ENCODE data around the gene VANGL1.
A peak's percentile ranks its signal among the peaks of the same experiment; 100 is the strongest.

The VANGL1 gene

GRCh38 chr1:115641762-115642167, at the start of gene VANGL1:
Gene VANGL1, plus strand, starts transcription at chr1:115641970. Its CDS starts 9,444 bp downstream, at chr1:115651414.
- Histone ChIP-seq H3K27me3 (ENCODE audit: control insufficient read depth, insufficient read depth, low read length) (no peaks in the 10 kb centered on the region), H3K4me1 (ENCODE audit: control insufficient read depth, insufficient read depth, low read length) (peaks cover 7% of the 10 kb centered on the region), H3K36me3 (ENCODE audit: control insufficient read depth, insufficient read depth, low read length) (no peaks in the 10 kb centered on the region), H3K4me3 (ENCODE audit: low read length) (peak within 1 kb of the TSS; percentile 90), H3K9ac (ENCODE audit: low read length) (peak within 1 kb of the TSS; percentile 47), H3K27ac (ENCODE audit: low read depth, low read length) (peak within 1 kb of the TSS; percentile 83)

GRCh38 chr1:115592264-115592663, 49.5 kb upstream of the VANGL1 start:
- Histone ChIP-seq H3K27me3 (ENCODE audit: control insufficient read depth, insufficient read depth, low read length) (no peaks in the 10 kb centered on the region), H3K9ac (ENCODE audit: low read length) (no peak overlapping the region), H3K4me1 (ENCODE audit: control insufficient read depth, insufficient read depth, low read length) (peaks cover 3% of the 10 kb centered on the region), H3K36me3 (ENCODE audit: control insufficient read depth, insufficient read depth, low read length) (no peaks in the 10 kb centered on the region), H3K27ac (ENCODE audit: low read depth, low read length) (no peak overlapping the region), H3K4me3 (ENCODE audit: low read length) (no peak overlapping the region)

GRCh38 chr1:115593365-115594259, 48.2 kb upstream of the VANGL1 start:
- Histone ChIP-seq H3K4me1 (ENCODE audit: control insufficient read depth, insufficient read depth, low read length) (peaks cover 3% of the 10 kb centered on the region), H3K4me3 (ENCODE audit: low read length) (no peak overlapping the region), H3K27ac (ENCODE audit: low read depth, low read length) (no peak overlapping the region), H3K27me3 (ENCODE audit: control insufficient read depth, insufficient read depth, low read length) (no peaks in the 10 kb centered on the region), H3K9ac (ENCODE audit: low read length) (no peak overlapping the region), H3K36me3 (ENCODE audit: control insufficient read depth, insufficient read depth, low read length) (no peaks in the 10 kb centered on the region)

- Histone ChIP-seq H3K27me3 (ENCODE audit: control insufficient read depth, insufficient read depth, low read length) (no peaks in the 10 kb centered on the region), H3K27ac (ENCODE audit: low read depth, low read length) (no peak overlapping the region), H3K9ac (ENCODE audit: low read length) (no peak overlapping the region), H3K4me1 (ENCODE audit: control insufficient read depth, insufficient read depth, low read length) (peaks cover 3% of the 10 kb centered on the region), H3K4me3 (ENCODE audit: low read length) (no peak overlapping the region), H3K36me3 (ENCODE audit: control insufficient read depth, insufficient read depth, low read length) (no peaks in the 10 kb centered on the region)
Observed at GRCh38 chr1:115594600-115594999, 47.2 kb upstream of the VANGL1 start.

- Histone ChIP-seq H3K27ac (ENCODE audit: low read depth, low read length) (no peak overlapping the region), H3K27me3 (ENCODE audit: control insufficient read depth, insufficient read depth, low read length) (no peaks in the 10 kb centered on the region), H3K9ac (ENCODE audit: low read length) (no peak overlapping the region), H3K4me1 (ENCODE audit: control insufficient read depth, insufficient read depth, low read length) (peaks cover 3% of the 10 kb centered on the region), H3K36me3 (ENCODE audit: control insufficient read depth, insufficient read depth, low read length) (no peaks in the 10 kb centered on the region), H3K4me3 (ENCODE audit: low read length) (no peak overlapping the region)
Observed at GRCh38 chr1:115595279-115596079, 46.3 kb upstream of the VANGL1 start.

GRCh38 chr1:115596080-115596780, 45.5 kb upstream of the VANGL1 start:
- H3K4me1 ChIP-seq (ENCODE audit: control insufficient read depth, insufficient read depth, low read length) = peaks cover 3% of the 10 kb centered on the region
- H3K27me3 ChIP-seq (ENCODE audit: control insufficient read depth, insufficient read depth, low read length) = no peaks in the 10 kb centered on the region

GRCh38 chr1:115604508-115604907, 37.3 kb upstream of the VANGL1 start:
- H3K36me3 ChIP-seq (ENCODE audit: control insufficient read depth, insufficient read depth, low read length) = no peaks in the 10 kb centered on the region
- H3K27me3 ChIP-seq (ENCODE audit: control insufficient read depth, insufficient read depth, low read length) = no peaks in the 10 kb centered on the region
- no peak overlapping the region for H3K27ac ChIP-seq (ENCODE audit: low read depth, low read length)
- no peak overlapping the region for H3K4me3 ChIP-seq (ENCODE audit: low read length)
- H3K9ac ChIP-seq (ENCODE audit: low read length) = no peak overlapping the region
- no peaks in the 10 kb centered on the region for H3K4me1 ChIP-seq (ENCODE audit: control insufficient read depth, insufficient read depth, low read length)

More at GRCh38 chr1:115596080-115596780, 45.5 kb upstream of the VANGL1 start:
- H3K27ac ChIP-seq (ENCODE audit: low read depth, low read length) = no peak overlapping the region
- no peaks in the 10 kb centered on the region for H3K36me3 ChIP-seq (ENCODE audit: control insufficient read depth, insufficient read depth, low read length)
- H3K4me3 ChIP-seq (ENCODE audit: low read length) = no peak overlapping the region
- no peak overlapping the region for H3K9ac ChIP-seq (ENCODE audit: low read length)

GRCh38 chr1:115606305-115606704, 35.5 kb upstream of the VANGL1 start:
- Histone ChIP-seq H3K27me3 (ENCODE audit: control insufficient read depth, insufficient read depth, low read length) (no peaks in the 10 kb centered on the region), H3K4me3 (ENCODE audit: low read length) (no peak overlapping the region), H3K9ac (ENCODE audit: low read length) (no peak overlapping the region), H3K27ac (ENCODE audit: low read depth, low read length) (no peak overlapping the region), H3K4me1 (ENCODE audit: control insufficient read depth, insufficient read depth, low read length) (no peaks in the 10 kb centered on the region), H3K36me3 (ENCODE audit: control insufficient read depth, insufficient read depth, low read length) (no peaks in the 10 kb centered on the region)

- Histone ChIP-seq H3K27ac (ENCODE audit: low read depth, low read length) (no peak overlapping the region), H3K4me3 (ENCODE audit: low read length) (no peak overlapping the region), H3K36me3 (ENCODE audit: control insufficient read depth, insufficient read depth, low read length) (no peaks in the 10 kb centered on the region), H3K27me3 (ENCODE audit: control insufficient read depth, insufficient read depth, low read length) (no peaks in the 10 kb centered on the region), H3K9ac (ENCODE audit: low read length) (no peak overlapping the region), H3K4me1 (ENCODE audit: control insufficient read depth, insufficient read depth, low read length) (no peaks in the 10 kb centered on the region)
Observed at GRCh38 chr1:115609021-115609420, 32.7 kb upstream of the VANGL1 start.

- H3K27ac ChIP-seq (ENCODE audit: low read depth, low read length) = no peak overlapping the region
- no peaks in the 10 kb centered on the region for H3K27me3 ChIP-seq (ENCODE audit: control insufficient read depth, insufficient read depth, low read length)
- no peak overlapping the region for H3K9ac ChIP-seq (ENCODE audit: low read length)
- H3K4me3 ChIP-seq (ENCODE audit: low read length) = no peak overlapping the region
- no peaks in the 10 kb centered on the region for H3K36me3 ChIP-seq (ENCODE audit: control insufficient read depth, insufficient read depth, low read length)
- no peaks in the 10 kb centered on the region for H3K4me1 ChIP-seq (ENCODE audit: control insufficient read depth, insufficient read depth, low read length)
Observed at GRCh38 chr1:115613767-115614166, 28.0 kb upstream of the VANGL1 start.

- Histone ChIP-seq H3K27me3 (ENCODE audit: control insufficient read depth, insufficient read depth, low read length) (no peaks in the 10 kb centered on the region), H3K9ac (ENCODE audit: low read length) (no peak overlapping the region), H3K27ac (ENCODE audit: low read depth, low read length) (no peak overlapping the region), H3K36me3 (ENCODE audit: control insufficient read depth, insufficient read depth, low read length) (no peaks in the 10 kb centered on the region), H3K4me1 (ENCODE audit: control insufficient read depth, insufficient read depth, low read length) (no peaks in the 10 kb centered on the region), H3K4me3 (ENCODE audit: low read length) (no peak overlapping the region)
Observed at GRCh38 chr1:115620453-115620852, 21.3 kb upstream of the VANGL1 start.

GRCh38 chr1:115620950-115621349, 20.8 kb upstream of the VANGL1 start:
- no peaks in the 10 kb centered on the region for H3K4me1 ChIP-seq (ENCODE audit: control insufficient read depth, insufficient read depth, low read length)
- no peaks in the 10 kb centered on the region for H3K36me3 ChIP-seq (ENCODE audit: control insufficient read depth, insufficient read depth, low read length)
- H3K9ac ChIP-seq (ENCODE audit: low read length) = no peak overlapping the region
- no peak overlapping the region for H3K4me3 ChIP-seq (ENCODE audit: low read length)
- no peaks in the 10 kb centered on the region for H3K27me3 ChIP-seq (ENCODE audit: control insufficient read depth, insufficient read depth, low read length)
- no peak overlapping the region for H3K27ac ChIP-seq (ENCODE audit: low read depth, low read length)
